M059J (cell line): ENCODE results near the gene AMMECR1. TPM values are rescaled to one million over a fixed set of nuclear protein-coding genes. Genes with fewer than 3 reads are reported as not detected.
"Not testable (repeated sequence)": the region's sequence is repeated elsewhere in the genome, so short reads cannot be mapped to it uniquely, and the experiment has no call there.

Source experiments
- DNase-seq: peaks from one replicate; pipeline ENCODE4 v3.0.0-alpha.2; 2012; ENCODE audit warnings: low read depth
- total RNA-seq: library from RNA; depleted of rRNA; stranded (reverse); fragments of >200 nt; shearing (Covaris generic); gene quantifications from 2 replicates; pipeline ENCODE4 v1.2.3, GENCODE V29; 2014; rRNA removed

AMMECR1 gene
- total RNA-seq, 1 experiment from 2014 or later = 29.5 TPM

DNA sequence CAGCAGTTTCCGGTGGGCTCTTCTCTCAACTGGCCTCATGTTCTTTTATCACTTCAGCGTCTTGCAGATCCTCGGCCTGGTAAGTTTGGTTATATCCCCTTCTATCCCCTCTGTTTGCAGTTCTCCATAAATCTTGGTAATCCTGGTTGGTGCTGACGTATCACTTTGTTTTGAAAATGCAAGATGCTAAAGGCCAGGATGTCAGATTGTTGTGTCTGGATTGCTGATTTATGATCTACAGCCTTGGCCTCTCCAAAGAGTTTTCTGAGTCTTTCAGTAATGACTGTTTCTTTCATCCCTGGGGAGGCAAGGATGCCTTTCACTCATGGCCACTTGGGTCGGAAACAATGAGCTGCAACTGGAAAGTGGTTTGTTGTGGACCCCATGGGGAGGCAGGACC is 146.4 kb downstream of the AMMECR1 start:
- peak; percentile 61 for DNase-seq

DNA sequence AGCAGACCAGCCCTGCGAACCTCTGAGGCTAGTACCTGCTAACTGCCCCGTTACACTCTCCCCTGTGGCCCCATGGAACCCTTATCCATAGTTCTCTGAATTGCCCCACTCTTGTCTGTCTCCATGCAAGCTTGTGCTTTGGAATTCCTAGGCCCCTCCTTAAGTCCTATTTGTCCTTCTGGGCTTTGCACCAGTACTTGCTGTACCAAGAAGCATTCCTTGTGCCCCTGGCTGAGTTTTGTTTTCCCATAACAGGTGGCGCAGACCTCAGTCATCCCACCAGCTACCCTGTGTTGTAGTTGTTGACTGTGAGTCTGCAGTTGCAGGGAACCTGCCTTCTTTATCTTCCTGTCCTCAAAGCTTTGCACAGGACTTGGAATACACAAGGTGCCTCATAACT is 147.9 kb downstream of the AMMECR1 start:
- no peak for DNase-seq

DNA sequence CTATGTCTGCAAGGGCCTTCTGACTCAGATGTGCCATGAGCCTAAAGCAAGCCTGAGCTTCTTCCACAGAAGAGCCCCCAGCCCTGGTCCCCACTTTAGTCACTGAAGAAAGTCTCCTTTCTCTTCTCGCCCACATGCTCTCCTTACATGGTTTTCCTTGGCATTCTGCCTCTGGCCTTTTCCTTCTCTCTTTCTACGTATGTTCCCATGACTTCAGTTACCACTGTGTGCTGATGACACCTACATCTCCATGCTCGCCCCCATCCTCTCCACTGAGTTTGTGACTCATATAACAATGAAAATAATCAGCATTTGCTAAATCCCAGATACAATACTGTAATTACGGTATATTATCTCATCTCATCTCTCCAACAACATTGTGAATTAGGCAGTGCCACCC is 149.3 kb downstream of the AMMECR1 start:
- DNase-seq = peak; percentile 76

DNA sequence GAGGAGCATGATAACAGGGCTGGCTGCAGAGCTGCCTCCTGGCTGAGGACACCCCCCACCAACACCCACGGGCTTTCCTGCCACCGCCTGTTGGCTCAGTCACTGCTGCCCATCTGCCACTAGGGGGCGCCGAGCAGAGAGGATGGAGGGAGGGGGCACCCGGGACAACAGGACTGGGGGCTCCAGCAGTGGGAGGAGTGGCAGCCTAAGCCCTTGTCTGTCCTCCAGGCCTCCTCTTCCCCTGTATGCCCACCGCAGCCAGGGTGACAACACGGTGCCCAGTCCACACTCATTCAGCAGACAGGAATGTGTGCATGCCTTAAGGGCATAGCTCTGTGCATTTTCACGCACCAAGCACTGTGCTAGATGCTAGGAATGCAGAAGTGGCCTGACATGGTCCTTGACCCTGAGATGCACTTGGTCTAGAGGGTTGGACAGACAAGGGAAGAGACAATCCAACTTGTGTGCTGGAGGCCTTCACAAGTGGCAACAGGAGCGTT is 149.9 kb downstream of the AMMECR1 start:
- DNase-seq = peak; percentile 94

DNA sequence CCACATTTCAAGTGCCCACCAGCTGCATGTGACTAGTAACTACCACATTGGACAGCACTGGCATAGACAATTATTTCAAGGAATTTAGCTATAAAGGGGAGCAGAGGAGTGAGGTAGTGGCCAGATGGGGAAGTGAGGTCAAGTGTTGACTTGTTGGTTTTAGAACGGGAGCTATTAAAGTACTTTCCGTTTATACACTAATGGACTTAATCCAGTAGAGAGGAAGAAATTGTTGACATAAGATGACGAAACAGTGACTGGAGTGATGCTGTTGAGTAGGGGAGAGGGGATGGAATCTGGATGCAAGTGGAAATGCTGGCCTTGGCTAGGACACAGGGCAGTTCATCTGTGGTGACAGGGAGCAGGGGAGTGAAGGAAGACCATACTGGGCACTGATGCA is 154.4 kb downstream of the AMMECR1 start:
- DNase-seq = no peak

DNA sequence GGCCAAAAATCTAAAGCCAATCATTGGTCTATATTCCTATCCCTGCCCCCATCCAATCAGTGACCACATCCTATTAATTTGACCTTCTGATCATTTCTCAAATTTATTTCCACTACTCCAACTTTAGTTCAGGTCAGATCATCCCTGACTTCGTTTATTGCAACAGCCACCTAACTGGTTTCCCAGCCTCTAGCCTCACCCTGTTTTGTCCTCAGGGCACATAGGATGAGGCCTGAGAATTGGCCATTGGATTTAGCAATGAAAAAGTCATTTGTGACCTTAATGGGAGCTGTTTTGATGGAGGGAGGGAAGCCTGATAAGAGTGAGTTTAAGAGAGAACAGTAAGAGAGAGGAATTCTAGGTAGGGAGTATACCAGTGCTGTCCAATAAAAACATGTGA is 155.0 kb downstream of the AMMECR1 start:
- DNase-seq = no peak

DNA sequence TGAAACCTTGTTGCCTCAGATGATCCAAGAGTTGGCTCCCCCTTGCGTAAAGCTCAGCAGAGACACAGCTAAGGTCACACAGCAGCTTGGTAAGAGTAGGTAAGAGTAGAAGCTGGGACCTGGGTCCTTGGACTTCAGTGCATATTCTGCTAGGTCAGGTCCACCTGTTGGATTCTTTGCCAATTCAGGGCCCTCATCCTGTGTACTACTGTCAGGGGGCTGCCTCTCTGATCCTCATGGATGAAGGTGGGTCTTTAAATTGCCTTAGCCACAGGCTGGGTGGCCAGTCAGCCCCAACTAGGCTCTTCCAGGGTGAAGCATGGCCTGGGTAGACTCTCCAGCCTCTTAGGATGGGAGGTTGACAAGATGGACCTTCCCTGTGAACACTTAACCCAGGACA is 155.8 kb downstream of the AMMECR1 start:
- DNase-seq = no peak

DNA sequence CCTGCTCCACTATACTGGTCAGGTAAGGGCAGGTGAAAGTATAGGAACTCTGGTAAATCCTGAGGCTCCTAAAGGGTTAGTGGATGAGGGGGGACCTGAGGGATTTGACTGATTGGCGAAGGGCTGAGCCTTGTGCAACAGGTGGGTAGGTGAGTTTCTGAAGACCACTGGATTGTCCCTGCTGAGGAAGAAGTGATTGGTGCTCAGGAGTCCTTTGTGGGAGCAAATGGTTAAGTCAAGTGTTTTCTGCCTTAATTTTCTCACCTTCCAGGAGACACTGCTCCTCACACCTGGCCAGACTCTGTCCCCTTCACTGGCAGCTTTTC is 156.6 kb downstream of the AMMECR1 start:
- DNase-seq = no peak

DNA sequence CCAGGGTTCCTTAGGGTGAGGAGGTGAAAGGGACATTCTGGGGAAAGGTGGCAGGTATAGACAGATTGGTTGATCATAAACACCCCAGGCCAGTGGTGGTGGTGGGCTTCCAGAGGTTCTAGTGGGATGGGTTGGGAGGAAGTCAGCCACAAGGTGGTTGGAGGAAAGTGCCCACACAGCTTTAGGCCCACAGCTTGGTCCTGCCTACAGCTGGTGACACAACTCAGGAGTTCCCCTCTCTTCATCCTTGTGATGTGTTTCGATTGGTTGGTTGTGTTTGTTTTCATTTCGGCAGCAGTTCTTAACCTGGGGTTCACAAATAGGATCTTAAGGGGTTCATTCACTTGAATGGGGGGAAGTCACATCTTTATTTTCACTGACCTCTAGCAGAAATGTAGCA is 158.0 kb downstream of the AMMECR1 start:
- DNase-seq = no peak

DNA sequence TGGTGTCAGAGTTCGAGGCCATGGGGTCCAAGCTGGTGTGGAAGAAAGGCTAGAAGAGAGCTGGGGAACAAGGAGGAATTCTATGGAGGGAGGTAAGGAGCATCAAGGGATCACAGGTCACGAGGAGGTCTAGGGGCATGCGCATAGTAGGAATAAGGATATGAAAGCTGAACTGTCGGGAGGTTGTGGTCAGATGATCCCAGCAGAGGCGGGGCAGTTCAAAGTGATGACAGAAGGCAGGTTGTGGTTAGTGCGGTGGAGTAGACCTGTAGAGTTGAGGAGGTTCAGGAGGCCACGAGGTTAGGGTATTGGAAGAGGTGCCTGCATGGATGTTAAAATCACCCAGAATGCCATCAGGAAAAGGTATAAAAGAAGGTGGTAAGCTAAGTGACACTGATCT is 158.7 kb downstream of the AMMECR1 start:
- no peak for DNase-seq

DNA sequence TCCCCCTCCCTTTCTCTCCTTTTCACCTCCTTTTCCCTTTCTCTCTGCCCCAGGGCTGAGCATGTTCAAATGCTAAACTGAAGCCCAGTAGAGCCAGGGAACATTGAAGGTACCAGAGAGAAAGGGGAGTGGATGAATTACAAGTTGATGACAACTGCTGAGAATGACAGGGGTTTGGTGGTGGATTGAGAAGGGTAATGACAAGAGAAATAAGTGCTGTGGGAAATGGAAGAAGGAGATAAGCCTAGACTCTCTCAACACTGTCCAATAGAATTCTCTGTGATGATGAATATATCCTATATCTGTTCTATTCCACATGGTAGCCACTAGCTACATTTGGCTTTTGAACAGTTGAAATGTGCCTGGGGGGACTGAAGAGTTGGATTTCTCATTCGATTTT is 160.4 kb downstream of the AMMECR1 start:
- no peak for DNase-seq

DNA sequence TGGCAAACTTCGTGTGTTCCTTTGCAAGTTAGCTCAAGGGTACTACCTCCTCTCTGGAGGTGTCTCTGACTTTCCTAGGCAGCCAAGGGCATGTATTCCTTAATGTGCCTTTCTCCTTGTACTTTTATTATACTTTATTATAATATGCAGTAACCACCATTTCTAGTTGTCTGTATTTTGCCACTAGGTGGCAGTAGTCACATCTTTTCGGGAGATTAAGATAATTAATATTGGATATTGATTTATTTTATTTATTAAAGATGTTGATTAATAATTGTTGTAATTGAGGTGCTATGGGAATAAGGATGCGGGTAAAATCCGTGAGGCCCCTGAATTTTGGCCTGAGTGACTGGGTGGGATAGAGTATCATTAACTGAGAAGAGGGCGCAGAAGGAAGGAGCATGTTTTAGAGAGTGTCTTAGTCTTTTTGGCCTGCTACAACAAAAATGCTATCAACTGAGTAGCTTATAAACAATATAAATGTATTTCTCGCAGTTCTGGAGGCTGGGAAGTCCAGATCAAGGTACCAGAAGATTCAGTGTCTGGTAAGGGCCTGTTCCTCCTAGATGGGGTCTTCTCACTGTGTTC is 161.6 kb downstream of the AMMECR1 start:
- DNase-seq = no peak

DNA sequence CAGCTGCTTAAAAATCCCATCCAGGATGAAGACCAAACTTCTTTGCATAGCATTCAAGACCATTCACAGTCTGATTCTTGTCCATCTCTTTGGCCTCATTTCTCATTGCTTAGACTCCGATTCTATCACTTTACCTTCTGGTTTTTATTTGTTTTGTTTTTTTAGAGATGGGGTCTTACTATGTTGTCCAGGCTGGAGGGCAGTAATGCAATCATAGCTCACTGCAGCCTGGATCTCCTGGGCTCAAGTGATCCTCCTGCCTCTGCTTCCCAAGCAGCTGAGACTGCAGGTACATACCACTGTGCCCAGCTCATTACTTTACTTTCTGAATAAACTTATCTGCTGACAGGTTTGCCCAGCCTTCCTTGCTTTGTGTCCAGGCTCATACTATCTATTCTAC is 162.1 kb downstream of the AMMECR1 start:
- no peak for DNase-seq

DNA sequence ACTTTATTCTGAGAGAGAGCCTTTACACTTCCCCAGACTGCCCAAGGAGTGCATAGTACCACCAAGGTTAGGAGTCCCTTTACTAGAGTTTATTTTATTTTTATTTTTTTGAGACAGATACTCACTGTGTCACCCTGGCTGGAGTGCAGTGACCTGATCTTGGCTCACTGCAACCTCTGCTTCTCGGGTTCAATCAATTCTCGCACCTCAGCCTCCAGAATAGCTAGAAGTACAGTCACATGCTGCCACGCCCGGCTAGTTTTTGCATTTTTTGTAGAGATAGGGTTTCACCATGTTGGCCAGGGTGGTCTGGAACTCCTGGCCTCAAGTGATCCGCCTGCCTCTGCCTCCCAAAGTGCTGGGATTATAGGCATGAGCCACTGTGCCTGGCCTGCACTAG is 163.6 kb downstream of the AMMECR1 start:
- not testable (repeated sequence) for DNase-seq

DNA sequence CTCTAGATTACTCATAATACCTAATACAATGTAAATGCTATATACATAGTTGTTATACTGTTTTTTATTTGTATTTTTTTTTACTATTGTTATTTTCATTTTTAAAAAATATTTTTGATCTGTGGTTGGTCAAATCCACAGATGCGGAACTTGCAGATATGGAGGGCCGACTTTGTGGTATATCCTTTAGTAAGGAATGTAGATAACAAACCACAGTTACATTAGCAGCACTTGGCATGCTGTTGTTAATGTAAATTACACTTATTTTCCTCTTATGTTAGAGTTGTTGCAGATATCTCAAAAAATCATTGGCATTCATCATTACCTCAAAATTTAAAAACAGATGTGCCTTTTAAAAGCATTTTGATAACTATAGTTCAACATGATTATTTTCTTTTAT is 164.0 kb downstream of the AMMECR1 start:
- no peak for DNase-seq

DNA sequence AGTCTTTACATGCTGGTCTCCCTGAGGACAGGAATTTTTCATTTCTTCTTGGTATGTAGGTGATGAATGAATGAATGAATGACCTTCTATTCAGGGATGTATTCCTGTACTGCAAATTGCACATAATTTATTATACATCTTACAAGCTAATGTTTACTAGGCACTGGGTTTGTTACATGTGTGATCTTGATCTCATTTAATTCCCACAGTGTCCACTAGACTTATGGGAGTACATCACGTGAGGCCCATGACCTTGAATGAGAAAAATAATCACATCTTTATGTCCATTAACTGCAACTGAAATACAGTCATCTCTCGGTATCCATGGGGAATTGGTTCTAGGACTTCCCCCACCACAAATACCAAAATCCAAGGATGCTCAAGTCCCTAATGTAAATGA is 164.6 kb downstream of the AMMECR1 start:
- DNase-seq = no peak

DNA sequence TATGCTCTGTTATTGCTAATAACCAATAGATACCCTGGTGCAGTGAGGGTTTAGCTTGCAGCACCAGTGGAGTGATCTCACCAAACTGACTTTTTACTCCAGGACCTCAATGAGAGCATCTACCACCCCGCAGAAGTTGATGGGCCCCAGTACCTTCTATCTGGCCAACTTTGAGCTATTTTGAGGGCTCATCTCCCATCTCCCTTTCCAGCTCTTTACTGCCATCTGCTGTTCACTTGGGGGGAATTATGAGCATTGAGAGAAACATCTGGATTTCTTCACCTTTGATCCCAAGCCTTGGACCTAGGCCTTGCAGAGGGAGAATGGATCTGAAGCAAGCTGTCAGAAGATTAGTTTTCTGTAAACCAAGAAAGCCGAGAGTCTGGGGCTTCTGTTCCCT is 171.4 kb downstream of the AMMECR1 start:
- DNase-seq = peak; percentile 57

DNA sequence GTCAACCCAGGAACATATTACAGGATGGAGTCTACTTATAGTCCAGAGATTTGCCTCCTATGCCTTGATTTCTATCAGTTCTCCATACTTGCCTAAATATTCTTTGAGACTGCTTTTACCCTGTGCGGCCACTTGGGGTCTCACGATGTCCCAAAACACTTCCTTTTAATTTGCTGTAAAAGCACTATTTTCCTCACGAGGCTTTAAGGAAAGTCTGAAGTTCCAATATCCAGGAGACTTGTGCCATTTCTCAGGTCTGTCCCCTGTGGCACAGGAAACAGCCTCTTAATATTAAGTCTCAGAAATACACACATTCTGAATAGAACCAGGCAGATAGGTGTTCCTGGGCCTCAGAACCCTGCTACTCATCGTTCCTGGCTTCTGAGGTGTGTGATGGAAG is 172.0 kb downstream of the AMMECR1 start:
- DNase-seq = peak; percentile 40

DNA sequence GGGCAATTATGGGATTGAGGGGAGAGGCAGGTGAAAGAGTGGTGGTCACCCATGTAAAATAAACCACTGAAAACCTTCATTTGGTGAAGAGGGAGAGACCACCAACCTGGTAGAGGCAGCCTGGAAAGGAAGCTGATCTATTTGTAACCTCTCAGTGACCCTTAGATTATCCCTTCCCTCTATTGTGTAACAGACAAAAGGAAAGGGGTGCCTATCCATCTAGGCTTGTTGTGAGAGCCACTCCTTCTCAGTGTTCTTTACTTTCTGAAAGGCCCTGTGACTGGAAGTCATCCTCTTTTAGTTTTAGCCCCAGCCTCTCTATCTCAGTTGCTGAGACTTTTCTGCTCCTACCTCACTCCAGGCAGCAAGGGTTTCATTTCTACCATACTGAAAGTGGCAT is 172.6 kb downstream of the AMMECR1 start:
- DNase-seq = no peak

Other genes starting within 250 kb of the AMMECR1 start
- 0.02 and 0.12 TPM in 2 replicates for gene RTL9, start 40.8 kb upstream of the AMMECR1 start, total RNA-seq